Natural killer cell (primary cell): ENCODE measurements around the gene POFUT2. TPM values are rescaled to one million over a fixed set of nuclear protein-coding genes. Genes with fewer than 3 reads are reported as not detected.

ENCODE experiments used
- ATAC-seq, 3 donors: fragments of 150-1000 bp in 2 of 3; fragments of 200-7000 bp in 1 of 3; cut with Tn5 transposase; 1 replicate in 1 of 3; 2 replicates in 2 of 3; pipeline ENCODE4 v1.10.0; 2021; ENCODE audit warnings: mild to moderate bottlenecking in 2 of 3, moderate library complexity in 2 of 3
- DNase-seq, 2 donors: peaks; one replicate each; pipeline versions ENCODE4 v3.0.0 to v3.0.0-alpha.2; 2013 to 2021; ENCODE audit warnings: mixed read lengths in 1 of 2
- H3K27ac ChIP-seq: one replicate; pipeline ENCODE4 v1.5.1; 2013; ENCODE audit warnings: mild to moderate bottlenecking, low read length
- H3K27me3 ChIP-seq: one replicate; pipeline ENCODE4 v1.6.1; 2013; ENCODE audit warnings: low read length; ENCODE audit not compliant: control insufficient read depth, insufficient read depth
- H3K36me3 ChIP-seq: one replicate; pipeline ENCODE4 v1.6.1; 2013; ENCODE audit warnings: low read length; ENCODE audit not compliant: control insufficient read depth, insufficient read depth
- H3K4me1 ChIP-seq: one replicate; pipeline ENCODE4 v1.6.1; 2013; ENCODE audit warnings: low read length; ENCODE audit not compliant: control insufficient read depth, insufficient read depth
- H3K4me3 ChIP-seq: one replicate; pipeline ENCODE4 v1.5.1; 2013; ENCODE audit warnings: low read length
- H3K9me3 ChIP-seq: one replicate; pipeline ENCODE4 v1.6.1; 2013; ENCODE audit warnings: low read length; ENCODE audit not compliant: control insufficient read depth, insufficient read depth
- H3K27ac Mint-ChIP-seq, 2 donors: one replicate each; pipeline ENCODE4 v1.8.0; 2022; ENCODE audit warnings: mild to moderate bottlenecking in 2 of 2, mixed read lengths in 2 of 2, moderate library complexity in 1 of 2
- H3K27me3 Mint-ChIP-seq, 2 donors: one replicate each; pipeline ENCODE4 v1.8.0; 2022; ENCODE audit warnings: low read depth in 2 of 2, mixed read lengths in 2 of 2
- H3K36me3 Mint-ChIP-seq: one replicate; pipeline ENCODE4 v1.8.0; 2022; ENCODE audit warnings: mixed read lengths
- H3K4me1 Mint-ChIP-seq, 2 donors: one replicate each; pipeline ENCODE4 v1.8.0; 2022; ENCODE audit warnings: mixed read lengths in 2 of 2
- H3K4me3 Mint-ChIP-seq: one replicate; pipeline ENCODE4 v1.8.0; 2022; ENCODE audit warnings: mild to moderate bottlenecking, moderate library complexity, mixed read lengths
- H3K9me3 Mint-ChIP-seq, 2 donors: one replicate each; pipeline ENCODE4 v1.8.0; 2022; ENCODE audit warnings: mixed read lengths in 2 of 2
- WGBS: methylation state at CpG from one replicate; pipeline ENCODE4 v1.1.7; 2013; ENCODE audit warnings: missing lambda C conversion rate; ENCODE audit not compliant: insufficient coverage; 5-methylcytosine and 5-hydroxymethylcytosine counted together
- intact Hi-C: fragments of 100-400 bp; cut with micrococcal nuclease; formaldehyde crosslinking; loops from one replicate; pipeline ENCODE4 v1.14.2; 2022
- total RNA-seq, 4 donors: library from RNA; stranded (reverse); fragments of 120-200 nt in 1 of 4; gene quantifications; one replicate each; pipeline versions ENCODE4 v1.2.3 to v1.2.4, GENCODE V29; 2013 to 2022
- TF ChIP-seq, protein P1 (sequence below): fragments of 200-600 bp; IDR thresholded peaks from one replicate; pipeline ENCODE4 v1.8.0; 2022; ENCODE audit warnings: antibody characterized with exemption

The POFUT2 gene
- total RNA-seq, 3 donors from 2014 or later (not counting 1 experiment from before 2014, with no cell fraction given) = 41.4 to 46.0 (median 43.3) TPM

DNA sequence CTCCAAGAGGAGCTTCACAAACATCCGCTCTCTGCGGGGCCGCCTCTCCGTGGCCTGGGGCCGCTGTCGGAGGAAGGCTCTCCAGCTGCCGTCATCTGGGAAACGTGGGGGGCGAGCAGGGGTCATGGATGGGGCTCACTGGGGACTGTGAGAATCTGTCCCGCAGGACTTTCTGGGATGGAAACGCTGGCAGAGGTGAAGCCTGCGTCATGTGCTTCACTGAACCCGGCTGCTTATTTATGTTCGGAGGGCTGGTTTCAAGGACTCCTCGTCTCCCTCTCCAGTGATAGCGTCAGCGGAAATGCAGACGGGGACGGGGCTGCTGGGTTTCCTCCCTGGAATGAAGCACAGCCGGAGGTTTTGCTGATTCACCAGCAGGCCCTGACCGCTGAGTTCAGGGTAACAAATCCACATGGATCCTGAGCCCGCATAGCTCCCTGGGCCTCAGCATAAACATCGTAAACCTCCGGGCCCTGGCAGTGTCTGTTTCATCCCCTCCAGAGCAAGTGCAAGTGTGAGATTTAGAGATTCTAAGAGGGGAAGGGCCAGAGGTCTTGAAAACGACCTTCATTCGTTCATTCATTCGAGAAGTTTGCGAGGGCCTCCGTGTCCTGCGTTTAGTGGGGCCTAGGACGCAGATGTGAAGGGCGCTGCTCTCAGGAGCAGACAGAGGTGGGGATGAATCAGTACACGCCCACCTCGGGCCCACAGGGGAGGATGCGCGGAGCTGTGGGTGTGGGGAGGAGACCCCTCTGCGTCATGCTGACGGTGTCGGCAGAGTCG lies 7.0 kb upstream of the POFUT2 start:
- Mint-ChIP-seq H3K36me3 (no peaks in the 10 kb centered on the region), H3K27me3 (peaks cover 21 to 23% of the 10 kb centered on the region in 2 donors), H3K4me3 (no peak overlapping the region), H3K27ac (no peak overlapping the region), H3K4me1 (peaks cover 11 to 12% of the 10 kb centered on the region in 2 donors), H3K9me3 (no peaks in the 10 kb centered on the region)
- Histone ChIP-seq H3K4me1 (peaks cover 21% of the 10 kb centered on the region), H3K9me3 (no peaks in the 10 kb centered on the region), H3K27me3 (no peaks in the 10 kb centered on the region), H3K27ac (no peak overlapping the region), H3K4me3 (no peak overlapping the region), H3K36me3 (no peaks in the 10 kb centered on the region)
- no peak for ATAC-seq
- WGBS = 76% methylated on average over 40 of the region's 40 CpGs
- DNase-seq = no peak
- intact Hi-C loops = loop anchor here (10.0 kb wide), 1 partner anchor 300 kb away; no protein-coding TSS in a partner anchor
- TF ChIP-seq, protein P1, sequence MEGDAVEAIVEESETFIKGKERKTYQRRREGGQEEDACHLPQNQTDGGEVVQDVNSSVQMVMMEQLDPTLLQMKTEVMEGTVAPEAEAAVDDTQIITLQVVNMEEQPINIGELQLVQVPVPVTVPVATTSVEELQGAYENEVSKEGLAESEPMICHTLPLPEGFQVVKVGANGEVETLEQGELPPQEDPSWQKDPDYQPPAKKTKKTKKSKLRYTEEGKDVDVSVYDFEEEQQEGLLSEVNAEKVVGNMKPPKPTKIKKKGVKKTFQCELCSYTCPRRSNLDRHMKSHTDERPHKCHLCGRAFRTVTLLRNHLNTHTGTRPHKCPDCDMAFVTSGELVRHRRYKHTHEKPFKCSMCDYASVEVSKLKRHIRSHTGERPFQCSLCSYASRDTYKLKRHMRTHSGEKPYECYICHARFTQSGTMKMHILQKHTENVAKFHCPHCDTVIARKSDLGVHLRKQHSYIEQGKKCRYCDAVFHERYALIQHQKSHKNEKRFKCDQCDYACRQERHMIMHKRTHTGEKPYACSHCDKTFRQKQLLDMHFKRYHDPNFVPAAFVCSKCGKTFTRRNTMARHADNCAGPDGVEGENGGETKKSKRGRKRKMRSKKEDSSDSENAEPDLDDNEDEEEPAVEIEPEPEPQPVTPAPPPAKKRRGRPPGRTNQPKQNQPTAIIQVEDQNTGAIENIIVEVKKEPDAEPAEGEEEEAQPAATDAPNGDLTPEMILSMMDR = no peak

DNA sequence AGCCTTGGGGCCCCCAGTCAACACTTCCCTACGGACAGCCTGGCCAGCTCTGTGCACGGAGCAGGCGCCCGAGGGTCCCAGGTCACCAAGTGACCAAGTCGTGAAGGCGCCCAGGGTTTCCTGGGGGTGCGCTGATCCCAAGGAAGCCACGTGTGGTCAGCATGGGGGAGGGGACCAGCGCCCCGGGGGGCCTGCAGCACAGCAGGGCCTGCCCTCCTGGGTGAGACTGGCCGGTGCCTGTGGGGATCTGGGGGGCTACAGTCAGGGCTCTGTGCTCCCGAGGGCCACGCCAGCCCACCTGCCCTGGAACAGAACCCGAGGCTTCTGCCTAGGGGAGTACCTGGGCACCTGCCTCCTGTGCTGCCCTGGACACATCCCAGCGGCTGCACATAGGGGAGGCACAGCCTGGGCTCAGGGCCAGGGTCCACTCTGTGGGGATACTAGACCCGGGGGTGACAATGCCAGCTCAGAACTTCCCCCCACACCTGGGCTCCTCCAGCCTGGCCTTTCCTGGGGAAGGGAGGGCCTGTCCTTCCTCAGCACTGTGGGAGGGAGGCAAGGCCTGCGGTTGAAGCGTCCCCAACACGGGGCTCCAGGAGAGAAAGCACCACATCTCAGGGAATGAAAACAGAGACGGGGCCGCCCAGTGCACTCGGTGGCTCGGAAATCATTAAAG lies 6.2 kb upstream of the POFUT2 start:
- DNase-seq = no peak

DNA sequence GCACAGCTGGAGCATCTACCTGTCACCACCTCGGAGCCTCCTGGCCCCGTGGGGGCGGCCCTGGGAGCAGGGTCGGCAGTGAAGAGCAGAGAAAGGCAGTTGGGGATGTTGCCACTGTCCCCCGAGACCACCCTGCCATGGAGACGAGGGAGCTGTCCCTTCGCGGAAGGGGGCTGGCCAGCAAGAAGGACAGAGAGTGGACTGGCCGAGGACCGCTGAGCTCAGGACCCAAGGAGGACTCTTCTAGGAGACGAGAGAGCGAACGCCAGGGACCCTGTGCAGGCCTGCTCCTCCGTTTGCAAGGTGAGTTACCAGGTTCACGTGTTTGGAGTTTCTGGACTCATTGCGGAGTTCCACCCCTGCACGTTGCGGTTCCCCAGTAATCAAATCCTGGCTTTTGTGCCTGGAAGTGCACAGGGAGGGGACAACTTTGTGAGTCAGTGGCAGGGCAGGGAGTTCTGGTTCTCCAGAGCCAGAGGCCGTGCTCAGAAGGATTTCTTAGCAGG lies 5.6 kb upstream of the POFUT2 start:
- H3K27me3 ChIP-seq = no peaks in the 10 kb centered on the region
- Mint-ChIP-seq H3K9me3 (no peaks in the 10 kb centered on the region), H3K27me3 (peaks cover 20 to 21% of the 10 kb centered on the region in 2 donors), H3K27ac (no peak overlapping the region), H3K4me1 (peaks cover 11 to 12% of the 10 kb centered on the region in 2 donors), H3K4me3 (no peak overlapping the region), H3K36me3 (no peaks in the 10 kb centered on the region)
- TF ChIP-seq, protein P1 = no peak
- H3K4me1 ChIP-seq = peaks cover 26% of the 10 kb centered on the region
- intact Hi-C loops = loop anchor here (10.0 kb wide), 1 partner anchor 302 kb away; no protein-coding TSS in a partner anchor
- no peaks in the 10 kb centered on the region for H3K9me3 ChIP-seq
- no peak overlapping the region for H3K27ac ChIP-seq
- WGBS = 83% methylated on average over 19 of the region's 19 CpGs
- ATAC-seq (no peak), DNase-seq (no peak)
- no peaks in the 10 kb centered on the region for H3K36me3 ChIP-seq
- no peak overlapping the region for H3K4me3 ChIP-seq

More for the DNA sequence above, 6.2 kb upstream of the POFUT2 start:
- Histone ChIP-seq H3K27ac (no peak overlapping the region), H3K4me1 (peaks cover 21% of the 10 kb centered on the region), H3K4me3 (no peak overlapping the region), H3K36me3 (no peaks in the 10 kb centered on the region), H3K27me3 (no peaks in the 10 kb centered on the region), H3K9me3 (no peaks in the 10 kb centered on the region)
- Mint-ChIP-seq H3K27ac (no peak overlapping the region), H3K9me3 (no peaks in the 10 kb centered on the region), H3K36me3 (no peaks in the 10 kb centered on the region), H3K4me1 (peaks cover 11 to 12% of the 10 kb centered on the region in 2 donors), H3K4me3 (no peak overlapping the region), H3K27me3 (peaks cover 21% of the 10 kb centered on the region in 2 donors)
- TF ChIP-seq, protein P1 = no peak
- no peak for ATAC-seq
- intact Hi-C loops = loop anchor here (10.0 kb wide), 1 partner anchor 301 kb away; no protein-coding TSS in a partner anchor
- WGBS = 89% methylated on average over 23 of the region's 23 CpGs
